Left kidney (tissue), 2 donors: ENCODE results near the gene NTNG1. TPM values are rescaled to one million over a fixed set of nuclear protein-coding genes. Genes with fewer than 3 reads are reported as not detected.

Experiments
- DNase-seq: peaks from one replicate; pipeline ENCODE4 v3.0.0-alpha.2; 2013
- polyA plus RNA-seq: library from polyadenylated mRNA; unstranded; fragments of 120-200 nt; gene quantifications from one replicate; pipeline ENCODE4 v1.2.1, GENCODE V29; 2013; ENCODE audit not compliant: insufficient read length

The NTNG1 gene
- polyA plus RNA-seq, 1 donor: 34.3 TPM

- no peak for DNase-seq
Observed at GRCh38 chr1:107262467-107263286, 121.8 kb downstream of the NTNG1 start.

DNA sequence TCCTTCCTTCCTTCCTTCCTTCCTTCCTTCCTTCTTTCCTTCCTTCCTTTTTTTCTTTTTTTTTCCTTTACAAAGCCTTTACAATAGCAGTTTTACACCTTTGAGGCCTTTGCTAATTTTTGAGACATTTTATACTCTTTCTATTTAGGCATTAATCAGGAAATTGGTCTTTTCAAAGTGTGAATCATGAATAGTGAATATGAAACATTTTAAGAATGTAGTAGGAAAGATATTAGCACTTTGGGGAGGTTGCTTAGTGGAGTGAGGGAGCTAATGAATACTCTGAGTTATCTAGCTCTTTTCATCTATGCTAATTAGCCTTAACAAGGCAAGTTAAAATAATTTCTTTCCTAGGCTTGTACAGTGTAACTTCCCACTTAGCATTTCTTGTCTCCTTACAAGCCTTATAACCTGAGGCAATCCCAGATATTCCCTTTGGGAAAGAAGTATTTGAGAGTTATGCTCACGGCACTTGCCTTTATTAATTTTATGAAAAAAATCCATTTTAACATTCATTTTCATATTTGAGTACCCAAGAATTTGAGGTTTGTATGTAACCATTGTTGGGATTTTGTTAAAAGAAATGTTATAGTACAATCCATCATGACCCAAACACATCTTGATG lies 122.6 kb downstream of the NTNG1 start:
- no peak for DNase-seq

DNA sequence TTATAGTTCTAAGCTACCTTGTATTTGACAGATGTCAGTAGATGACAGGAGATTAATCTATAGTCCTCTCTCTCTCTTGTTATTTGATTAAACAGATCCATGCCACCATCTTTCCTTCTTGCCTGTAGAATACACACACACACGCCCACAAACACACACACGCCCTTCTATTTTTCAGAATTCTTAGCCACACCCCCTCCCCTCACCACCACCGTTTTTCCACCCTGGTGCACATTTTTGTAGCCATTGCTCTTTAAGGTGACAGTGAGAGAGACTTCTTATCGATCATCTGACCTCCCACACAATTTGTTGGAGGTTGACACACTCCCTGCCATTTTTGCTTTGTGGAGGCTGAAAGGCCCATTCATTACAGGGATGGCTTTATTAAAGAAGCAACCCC lies 123.2 kb downstream of the NTNG1 start:
- no peak for DNase-seq

DNA sequence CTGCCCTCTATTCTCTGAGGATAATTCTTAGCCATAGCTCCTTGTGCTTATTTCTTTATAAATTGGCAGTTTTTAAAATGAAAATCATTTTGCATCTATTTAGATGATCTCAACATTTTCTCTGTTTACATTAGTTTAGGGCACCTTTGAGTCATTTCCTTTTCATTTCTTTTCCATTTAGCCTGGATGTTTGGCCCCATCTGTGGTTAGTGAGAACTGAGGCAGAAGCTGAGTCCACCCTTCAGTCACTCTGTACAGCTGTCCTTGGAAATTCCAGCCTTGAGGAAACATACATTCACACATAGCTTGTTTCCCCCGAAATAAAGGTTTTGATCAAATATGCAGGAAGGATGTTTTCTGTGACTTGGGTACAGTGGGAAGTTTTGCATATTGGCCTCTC lies 123.7 kb downstream of the NTNG1 start:
- no peak for DNase-seq

DNA sequence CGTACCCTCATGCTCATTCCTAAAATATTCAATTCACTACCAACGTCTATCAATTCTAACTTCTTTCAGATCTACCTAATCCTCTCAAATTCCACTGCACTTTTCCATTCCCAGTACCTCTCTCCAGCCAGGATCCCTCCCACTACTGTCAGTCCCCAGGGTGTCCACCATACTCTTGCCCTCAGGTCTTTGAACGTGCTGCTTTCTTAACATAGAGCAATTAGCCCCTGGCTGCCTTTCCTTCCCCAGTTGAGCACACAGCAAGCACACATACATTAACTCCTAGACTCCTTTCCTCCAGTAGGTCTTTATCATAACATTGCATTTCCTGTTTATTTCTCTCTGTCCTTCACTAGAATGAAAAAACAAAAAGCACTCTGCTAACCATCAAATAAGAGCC lies 126.7 kb downstream of the NTNG1 start:
- DNase-seq: no peak

DNA sequence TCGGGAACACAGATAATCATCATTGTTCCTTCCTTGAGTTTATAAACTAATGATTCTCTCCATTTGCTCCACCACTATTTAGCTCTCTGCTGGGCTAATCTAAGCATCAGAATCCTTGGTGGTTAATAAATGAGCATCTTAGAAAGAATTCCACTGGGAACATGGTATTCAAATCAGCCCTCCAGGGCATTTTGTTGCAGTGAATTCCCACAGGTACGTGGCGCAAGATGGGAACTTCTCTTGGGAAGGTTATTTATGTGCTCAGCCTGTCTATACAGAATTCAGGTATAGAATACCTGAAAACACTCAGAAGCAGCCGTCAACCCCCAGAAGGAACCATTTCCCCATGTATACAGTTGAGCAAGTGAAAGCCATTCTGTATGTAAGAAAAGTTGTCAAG lies 131.5 kb downstream of the NTNG1 start:
- DNase-seq: no peak

- no peak for DNase-seq
Observed at GRCh38 chr1:107273515-107273914, 132.7 kb downstream of the NTNG1 start.

- DNase-seq: no peak
Observed at GRCh38 chr1:107274227-107274626, 133.4 kb downstream of the NTNG1 start.

- no peak for DNase-seq
Observed at GRCh38 chr1:107276247-107276646, 135.4 kb downstream of the NTNG1 start.

- DNase-seq: peak; percentile 50
Observed at GRCh38 chr1:107277022-107277421, 136.2 kb downstream of the NTNG1 start.

DNA sequence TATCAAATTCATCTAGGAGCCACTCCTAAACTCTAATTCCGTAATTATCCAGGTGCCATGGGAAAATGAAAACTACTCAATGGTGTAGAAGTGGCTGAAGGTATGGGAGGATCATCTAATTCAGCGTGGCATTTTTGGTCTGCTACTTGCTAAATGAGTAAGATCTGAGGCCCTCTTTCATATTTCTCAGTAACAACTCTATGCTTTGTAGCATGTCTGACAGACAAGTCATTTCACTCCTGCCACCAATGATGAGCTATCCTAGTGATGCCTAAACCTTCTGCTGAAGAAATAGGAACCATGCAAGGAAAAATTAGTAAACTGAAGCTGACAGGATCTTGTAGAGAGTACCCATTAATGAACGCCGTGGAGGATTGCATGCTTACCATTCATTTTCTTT lies 145.3 kb downstream of the NTNG1 start:
- no peak for DNase-seq

- DNase-seq: no peak
Observed at GRCh38 chr1:107291987-107292386, 151.1 kb downstream of the NTNG1 start.

- no peak for DNase-seq
Observed at GRCh38 chr1:107293901-107294613, 153.2 kb downstream of the NTNG1 start.

GRCh38 chr1:107294686-107295085 lies 153.8 kb downstream of the NTNG1 start:
- DNase-seq: no peak

DNA sequence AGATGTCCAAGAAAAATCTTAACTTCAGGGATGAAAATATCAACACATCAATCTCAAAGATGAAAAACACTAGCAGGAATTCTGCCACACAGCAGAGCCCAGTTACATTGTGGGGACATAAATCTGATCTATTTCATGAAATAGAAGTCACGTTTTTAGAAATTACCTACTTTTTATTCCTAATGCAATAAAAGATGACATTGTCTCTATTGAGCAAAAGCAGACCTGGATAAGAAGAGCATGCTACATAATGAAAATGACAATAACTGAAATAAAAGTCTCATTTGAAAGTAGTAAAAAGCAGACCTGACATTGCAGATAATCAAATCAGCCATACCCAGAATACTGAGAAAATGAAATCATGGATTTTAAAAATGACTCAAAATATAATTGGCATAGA lies 156.8 kb downstream of the NTNG1 start:
- DNase-seq: no peak

DNA sequence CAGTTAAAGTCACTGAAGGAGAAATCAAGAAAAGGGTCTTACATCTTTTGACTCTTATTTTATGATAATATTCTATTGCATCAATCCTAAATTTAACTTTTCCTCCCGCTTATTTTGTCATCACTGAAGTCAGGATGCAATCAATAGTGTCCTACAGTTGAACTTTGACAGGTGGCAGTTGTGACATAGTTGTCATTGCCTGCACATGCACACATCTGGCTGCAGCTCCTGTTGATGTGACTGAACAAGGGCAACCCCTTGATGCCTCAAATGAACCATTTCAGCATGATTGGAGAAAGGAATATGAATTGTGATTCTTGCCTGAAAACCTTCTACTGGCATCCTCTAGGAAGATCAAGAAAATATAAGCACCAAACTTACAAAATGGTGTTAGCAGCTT lies 157.7 kb downstream of the NTNG1 start:
- DNase-seq: no peak

- no peak for DNase-seq
Observed at GRCh38 chr1:107299521-107299920, 158.7 kb downstream of the NTNG1 start.

- no peak for DNase-seq
Observed at GRCh38 chr1:107309962-107310361, 169.1 kb downstream of the NTNG1 start.

DNA sequence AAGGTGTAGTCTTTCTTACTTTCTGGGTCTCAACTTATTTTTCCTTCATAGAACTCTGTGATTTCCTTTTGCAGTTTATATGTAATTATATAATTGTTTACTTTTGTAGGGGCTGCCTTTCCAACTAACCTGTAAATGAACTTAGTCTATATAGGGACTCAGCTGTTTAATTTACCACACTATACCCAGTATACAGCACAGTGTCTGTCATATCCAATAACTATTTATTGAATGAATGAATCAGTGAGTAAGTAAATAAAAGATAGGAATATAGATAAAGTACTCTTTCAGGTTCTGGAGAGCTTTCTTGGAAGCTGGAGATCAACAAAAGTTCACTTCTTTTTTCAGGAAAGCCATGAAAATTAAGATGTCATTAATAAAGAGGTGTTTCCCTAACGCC lies 174.8 kb downstream of the NTNG1 start:
- no peak for DNase-seq

DNA sequence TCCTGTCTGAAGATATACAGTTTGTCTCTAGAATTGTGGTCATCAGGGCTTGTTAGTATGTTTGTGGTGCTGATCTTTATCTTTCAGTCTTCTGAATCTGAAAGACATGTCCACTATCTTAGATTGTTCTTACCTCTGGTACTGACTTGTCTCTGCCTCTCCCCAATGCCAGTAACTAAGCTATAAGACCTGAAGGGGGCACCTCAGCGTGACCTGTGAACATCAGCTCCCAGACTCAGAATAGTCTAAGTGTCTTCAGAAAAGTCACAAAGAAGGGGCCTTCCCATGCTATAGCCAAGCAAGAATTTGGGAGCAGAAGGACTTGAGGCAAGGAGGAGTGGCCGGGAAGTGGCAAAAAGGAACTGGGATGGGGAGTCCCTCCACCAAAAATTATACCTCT lies 178.1 kb downstream of the NTNG1 start:
- no peak for DNase-seq

DNA sequence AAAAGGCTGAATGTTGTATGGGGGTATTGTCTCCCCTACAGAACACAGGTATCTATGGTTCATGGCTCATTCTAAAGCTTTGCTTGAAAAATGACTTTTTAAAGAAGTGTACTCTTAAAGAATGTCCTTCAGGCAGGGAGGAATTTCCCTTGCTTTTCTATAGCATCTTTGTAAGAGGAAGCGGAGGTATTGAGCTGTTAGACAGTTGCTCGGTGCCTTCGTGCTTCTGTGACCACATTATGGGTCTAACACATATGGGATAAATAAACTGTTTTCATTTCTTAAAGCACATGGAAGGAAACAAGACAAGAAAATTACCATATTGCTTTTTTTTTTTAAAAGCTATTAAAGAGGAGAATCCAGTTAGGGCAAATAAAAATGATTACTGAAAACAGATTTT lies 182.9 kb downstream of the NTNG1 start:
- DNase-seq: no peak

GRCh38 chr1:107326824-107327445 lies 186.1 kb downstream of the NTNG1 start:
- DNase-seq: no peak

GRCh38 chr1:107327446-107327845 lies 186.6 kb downstream of the NTNG1 start:
- no peak for DNase-seq
